ENCODE data around the gene PJVK.
"Not testable (repeated sequence)": the region's sequence is repeated elsewhere in the genome, so short reads cannot be mapped to it uniquely, and the experiment has no call there.

PJVK gene

DNA sequence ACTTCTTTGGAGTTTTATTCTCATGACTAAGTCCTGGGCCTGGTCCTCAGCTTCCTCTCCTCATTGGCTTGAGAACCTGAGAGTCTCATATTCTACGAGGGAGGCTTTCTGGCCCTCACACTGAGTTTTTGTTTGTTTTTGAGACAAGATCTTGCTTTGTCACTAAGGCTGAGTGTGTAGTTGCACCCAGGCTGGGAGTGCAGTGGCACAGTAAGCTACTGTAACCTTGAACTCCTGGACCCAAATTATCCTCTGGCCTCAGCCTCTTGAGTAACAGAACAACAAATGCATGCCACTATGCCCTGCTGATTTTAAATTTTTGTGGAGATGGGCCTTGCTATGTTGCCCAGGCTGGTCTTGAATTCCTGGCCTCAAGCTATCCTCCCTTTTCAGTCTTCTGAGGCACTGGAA lies 22.8 kb upstream of the PJVK start:
- H3K4me3 ChIP-seq (ENCODE audit: low read depth, low read length): no peak overlapping the region

DNA sequence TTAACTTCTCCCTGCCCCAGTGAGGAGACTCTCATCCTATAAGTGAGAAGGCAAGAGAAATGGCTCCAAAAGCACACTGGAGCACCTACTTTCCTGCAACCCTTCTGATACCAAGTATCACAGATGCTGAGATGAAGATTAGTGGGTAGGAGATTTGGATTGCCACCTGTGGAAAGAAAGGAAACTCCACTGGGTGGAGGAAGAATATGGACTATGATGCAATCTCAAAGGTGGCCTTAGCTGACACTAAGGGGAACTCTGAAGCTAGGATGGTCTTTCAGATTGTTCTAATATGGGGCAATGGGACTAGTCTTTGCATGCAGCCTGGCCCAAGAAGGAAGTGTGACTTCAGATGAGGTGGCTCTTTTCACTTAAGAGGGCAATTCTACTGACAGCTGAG lies 21.8 kb upstream of the PJVK start:
- no peak overlapping the region for H3K4me3 ChIP-seq (ENCODE audit: low read depth, low read length)

GRCh38 chr2:178436662-178437061 lies 14.5 kb upstream of the PJVK start:
- H3K4me3 ChIP-seq (ENCODE audit: low read depth, low read length): no peak overlapping the region

DNA sequence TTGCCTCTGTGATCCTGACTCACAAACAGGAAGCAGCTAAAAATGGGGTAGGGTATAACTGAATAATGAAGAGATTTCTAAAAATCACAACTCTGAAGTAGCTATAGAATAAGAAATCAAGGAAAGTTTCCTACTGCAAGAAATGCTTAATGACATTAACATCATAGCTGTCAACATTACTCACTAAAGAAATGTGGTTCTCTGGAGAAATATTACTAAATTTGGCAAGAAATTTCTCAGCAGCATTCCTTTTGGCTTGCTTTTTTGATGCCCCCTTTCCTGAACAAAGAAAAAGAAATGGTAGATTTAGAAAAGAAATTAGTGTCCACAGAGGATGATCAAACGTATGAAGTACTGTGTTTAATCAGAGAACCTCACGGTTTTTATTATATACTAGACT lies 9.8 kb upstream of the PJVK start:
- no peak overlapping the region for H3K4me3 ChIP-seq (ENCODE audit: low read depth, low read length)

GRCh38 chr2:178448968-178449661 lies 2.1 kb upstream of the PJVK start:
- H3K4me3 ChIP-seq (ENCODE audit: low read depth, low read length): no peak overlapping the region

GRCh38 chr2:178449700-178450523 lies 1.3 kb upstream of the PJVK start:
- peak overlapping the region; percentile 90 for H3K4me3 ChIP-seq (ENCODE audit: low read depth, low read length)

DNA sequence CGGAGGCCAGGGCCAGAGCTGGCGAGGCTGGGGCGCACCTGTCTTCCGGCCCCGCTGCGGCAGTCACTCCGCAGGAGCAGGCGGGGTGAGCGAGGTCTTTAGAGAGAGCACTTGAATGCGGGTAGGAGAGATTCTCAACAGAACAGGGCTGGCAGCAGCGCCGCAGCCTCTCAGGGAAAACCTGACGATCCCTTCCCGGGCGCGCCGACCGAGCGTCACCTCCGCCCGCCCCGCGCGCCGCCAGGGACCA lies 729 bp upstream of the PJVK start:
- peak overlapping the region; percentile 90 for H3K4me3 ChIP-seq (ENCODE audit: low read depth, low read length)

DNA sequence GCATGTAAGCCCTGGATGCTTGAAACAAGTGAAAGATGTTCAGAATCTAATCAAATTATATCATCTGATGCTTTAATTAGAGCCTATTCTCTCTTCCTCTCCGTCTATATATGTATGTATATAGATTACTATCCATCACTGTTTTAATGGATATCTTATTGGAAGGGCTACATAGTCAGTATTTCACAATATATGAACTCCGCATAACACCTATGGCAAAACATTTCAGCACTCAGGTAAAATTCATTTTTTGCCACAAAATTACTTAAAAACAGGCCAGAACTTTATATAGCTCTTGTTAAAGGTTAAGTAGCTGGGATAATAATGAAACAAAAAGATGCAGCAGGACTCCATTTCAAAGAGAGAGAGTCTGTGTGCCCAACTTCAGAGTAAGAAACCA lies 1.2 kb downstream of the PJVK start:
- H3K4me3 ChIP-seq (ENCODE audit: low read depth, low read length): no peak overlapping the region

DNA sequence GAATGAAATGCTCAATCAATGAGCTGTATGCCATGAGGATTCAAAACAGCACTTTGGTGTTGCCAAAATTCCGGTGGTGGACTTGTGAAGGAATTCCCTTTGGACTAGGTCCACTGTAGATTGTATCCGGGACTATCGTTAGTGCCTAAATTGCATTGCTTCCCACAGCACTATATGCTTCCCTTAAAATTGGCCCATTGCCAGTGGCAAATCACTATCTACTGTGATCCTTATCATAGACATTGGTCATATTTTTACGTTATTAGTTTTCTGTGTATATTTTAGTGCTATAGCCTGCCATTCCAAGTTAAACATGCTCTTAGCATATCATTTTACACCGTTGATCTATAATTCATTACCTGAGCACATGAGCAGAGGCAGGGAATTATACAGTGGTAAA lies 1.7 kb downstream of the PJVK start:
- no peak overlapping the region for H3K4me3 ChIP-seq (ENCODE audit: low read depth, low read length)

DNA sequence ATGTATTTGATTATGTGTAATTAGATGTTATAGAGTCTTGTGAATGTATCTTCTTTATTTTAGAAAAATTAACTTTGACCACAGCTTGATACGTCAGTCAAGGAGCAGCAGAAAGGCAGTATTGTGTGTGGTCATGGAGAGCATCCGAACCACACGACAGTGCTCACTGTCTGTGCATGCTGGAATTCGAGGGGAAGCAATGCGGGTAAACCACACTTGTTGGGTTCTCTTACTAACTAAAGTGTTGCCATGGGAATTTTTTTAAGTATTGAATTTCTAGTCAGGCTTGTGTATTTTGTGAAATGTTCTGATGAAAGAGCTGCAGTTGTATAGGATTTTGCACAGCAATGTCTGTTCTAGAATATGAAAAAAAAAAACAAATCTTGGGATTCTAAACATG lies 4.8 kb downstream of the PJVK start:
- H3K4me3 ChIP-seq (ENCODE audit: low read depth, low read length): no peak overlapping the region

- no peak overlapping the region for H3K4me3 ChIP-seq (ENCODE audit: low read depth, low read length)
Measured at GRCh38 chr2:178457390-178457886, 6.3 kb downstream of the PJVK start.

DNA sequence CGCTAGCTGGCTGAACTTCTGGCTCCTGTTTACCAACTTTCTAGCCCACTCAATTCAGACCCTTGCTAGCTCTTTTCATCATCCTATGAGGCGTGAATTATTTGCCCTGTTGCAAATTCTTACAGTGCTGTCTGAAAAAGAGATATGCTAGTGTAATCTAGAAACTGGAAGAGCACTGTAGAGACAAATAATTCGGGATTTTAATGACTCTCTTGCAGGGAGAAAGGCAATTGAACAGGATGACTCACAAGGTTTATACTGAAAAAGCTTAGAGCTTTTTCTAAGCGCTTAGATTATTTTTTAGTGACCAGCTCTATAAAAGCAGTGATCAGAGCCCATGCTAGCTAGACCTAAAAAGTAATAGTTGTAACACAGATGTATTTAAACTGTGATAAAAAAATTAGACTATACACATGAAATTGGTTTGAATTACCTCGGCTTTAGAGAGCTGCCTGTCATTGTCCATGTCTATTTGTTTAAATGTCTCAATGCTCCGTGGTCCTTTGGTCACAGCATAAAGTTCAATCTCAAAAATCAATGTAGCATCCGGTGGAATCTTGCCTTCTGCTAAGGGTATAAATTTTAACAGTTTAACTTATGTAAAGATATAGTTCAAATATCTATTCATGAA lies 18.2 kb downstream of the PJVK start:
- no peak overlapping the region for H3K4me3 ChIP-seq (ENCODE audit: low read depth, low read length)

GRCh38 chr2:178471313-178471712 lies 20.1 kb downstream of the PJVK start:
- not testable (repeated sequence) for H3K4me3 ChIP-seq (ENCODE audit: low read depth, low read length)

DNA sequence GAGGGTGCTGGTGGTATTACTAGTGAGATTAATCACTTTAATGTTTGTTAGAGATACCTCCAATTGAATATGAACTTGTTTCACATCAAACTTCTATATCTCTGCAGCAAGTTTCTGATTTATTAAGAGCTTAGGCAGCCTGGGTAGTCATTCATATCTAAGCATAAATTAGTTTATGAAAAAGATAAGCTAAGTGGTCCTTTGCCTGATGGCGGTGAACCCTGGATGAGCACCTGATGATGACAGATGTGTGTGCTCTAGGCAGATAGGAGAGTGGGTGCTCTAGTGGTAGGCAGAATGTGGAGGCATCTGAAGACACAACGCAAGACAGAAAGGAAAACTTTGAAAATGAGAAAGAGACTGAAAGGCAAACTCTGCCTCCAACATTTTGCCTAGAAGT lies 22.2 kb downstream of the PJVK start:
- no peak overlapping the region for H3K4me3 ChIP-seq (ENCODE audit: low read depth, low read length)

GRCh38 chr2:178473931-178474330 lies 22.8 kb downstream of the PJVK start:
- H3K4me3 ChIP-seq (ENCODE audit: low read depth, low read length): no peak overlapping the region

DNA sequence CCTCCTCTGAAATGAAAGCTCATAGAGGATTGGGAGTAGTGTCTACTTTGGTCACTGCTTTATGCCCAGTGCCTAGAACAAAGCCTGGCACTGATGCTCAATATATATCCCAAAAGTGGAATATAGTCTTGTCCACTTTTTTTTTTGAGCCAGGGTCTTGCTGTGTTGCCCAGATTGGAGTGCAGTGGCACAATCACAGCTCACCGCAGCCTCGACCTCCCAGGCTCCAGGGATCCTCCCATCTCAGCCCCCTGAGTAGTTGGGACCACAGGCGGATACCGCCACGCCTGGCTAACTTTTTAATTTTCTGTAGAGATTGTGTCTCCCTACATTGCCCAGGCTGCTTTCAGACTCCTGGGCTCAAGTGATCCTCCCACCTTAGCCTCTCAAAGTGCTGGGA lies 23.4 kb downstream of the PJVK start:
- no peak overlapping the region for H3K4me3 ChIP-seq (ENCODE audit: low read depth, low read length)

DNA sequence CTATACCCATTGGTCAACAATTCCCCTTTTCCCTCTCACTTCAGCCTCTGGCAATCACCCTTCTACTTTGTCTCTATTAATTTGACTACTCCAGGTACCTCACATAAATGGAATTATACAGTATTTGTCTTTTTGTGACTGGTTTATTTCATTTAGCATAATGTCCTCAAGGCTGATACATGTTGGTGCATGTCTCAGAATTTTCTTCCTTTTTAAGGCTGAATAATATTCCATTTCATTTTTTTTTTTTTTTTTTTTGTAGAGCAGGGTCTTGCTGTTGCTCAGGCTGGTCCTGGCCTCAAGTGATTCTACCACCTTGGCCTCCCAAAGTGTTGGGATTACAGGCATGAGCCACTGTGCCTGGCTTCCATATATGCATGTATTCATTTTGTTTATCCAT lies 25.3 kb downstream of the PJVK start:
- no peak overlapping the region for H3K4me3 ChIP-seq (ENCODE audit: low read depth, low read length)

DNA sequence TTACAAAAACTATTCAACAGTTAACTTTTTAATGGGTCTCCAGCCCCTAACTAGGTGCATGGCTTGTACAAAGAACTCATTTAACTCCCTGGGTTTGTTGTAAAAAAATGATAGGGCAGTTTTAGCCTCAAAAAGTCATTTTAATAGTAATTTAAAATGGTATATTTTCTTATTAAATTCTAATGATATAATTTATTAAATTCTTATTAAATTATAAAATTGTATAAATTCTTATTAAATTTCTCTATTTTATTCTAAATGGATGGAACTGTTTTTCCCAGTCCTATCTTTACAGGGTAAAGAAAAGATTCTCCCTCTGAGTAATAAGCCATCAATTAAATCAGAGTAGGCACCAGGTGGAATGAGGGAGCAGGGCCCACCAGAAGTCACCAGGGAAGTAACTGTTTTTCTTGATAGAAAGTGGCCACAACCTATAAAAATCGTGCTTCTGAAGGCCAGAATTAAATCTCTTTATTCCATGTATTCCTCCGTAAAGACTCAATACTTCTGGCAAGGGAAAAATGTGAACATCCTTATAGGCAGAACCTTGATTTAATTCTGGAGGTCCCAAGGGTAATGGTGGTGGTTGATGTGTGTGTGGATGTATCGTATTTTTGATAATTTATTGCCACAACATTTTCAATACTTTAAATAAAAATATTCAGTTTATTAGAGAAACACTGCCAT lies 26.4 kb downstream of the PJVK start:
- peak overlapping the region; percentile 83 for H3K4me3 ChIP-seq (ENCODE audit: low read depth, low read length)

DNA sequence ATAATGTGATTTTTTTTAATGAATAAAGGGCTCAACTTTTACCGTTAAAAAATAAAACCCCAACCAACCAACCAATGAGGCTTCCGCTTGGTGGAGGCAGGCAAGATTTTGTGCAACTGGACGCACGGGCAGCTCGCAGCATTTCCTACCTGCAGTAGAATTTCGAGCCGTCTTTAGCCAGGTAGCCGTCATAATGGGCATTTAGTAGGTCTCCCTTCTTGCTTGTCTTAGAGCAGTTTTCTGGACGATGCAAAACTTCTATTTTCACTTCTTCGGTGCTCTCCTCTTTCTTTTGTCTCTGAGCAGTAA lies 26.9 kb downstream of the PJVK start:
- H3K4me3 ChIP-seq (ENCODE audit: low read depth, low read length): peak overlapping the region; percentile 83

DNA sequence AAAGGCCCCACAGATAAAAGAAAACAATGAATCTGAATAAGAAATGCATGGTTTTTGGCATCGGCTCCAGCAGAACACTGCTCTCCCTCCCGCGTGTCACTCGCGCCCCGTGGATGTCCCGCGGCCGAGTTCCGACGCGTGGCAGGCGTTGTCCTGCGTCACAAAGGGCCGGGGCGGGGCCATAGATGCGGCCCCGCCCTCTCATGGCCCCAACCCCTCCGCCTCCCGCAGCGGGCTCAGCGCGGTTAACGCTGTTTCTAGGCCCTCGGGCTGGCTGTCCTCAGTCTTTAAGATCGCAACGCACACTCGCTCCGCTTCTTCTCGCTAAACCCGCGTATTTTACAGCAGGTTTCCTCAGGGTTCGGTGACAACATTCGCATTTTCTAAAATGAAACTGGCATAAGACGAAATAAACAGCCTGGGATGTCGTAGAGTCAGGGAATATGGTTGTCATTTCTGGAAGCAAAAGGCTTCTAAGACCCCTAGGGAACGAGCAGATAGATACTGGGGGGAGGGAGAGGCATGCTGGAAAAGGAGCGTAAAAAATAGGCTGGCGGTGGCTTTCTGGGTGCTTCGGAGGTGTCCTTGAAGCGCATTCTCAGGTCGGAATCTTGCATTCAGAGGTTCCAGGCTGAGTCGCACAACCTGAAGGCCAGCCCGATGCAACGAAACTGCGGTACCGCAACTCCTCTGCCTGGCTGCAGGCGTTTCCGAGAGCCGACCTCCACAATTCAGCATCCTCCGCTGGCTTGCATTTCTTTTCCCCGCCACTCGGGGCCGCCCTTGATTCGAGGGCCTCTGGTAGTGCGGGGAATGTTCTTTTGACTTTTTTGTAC lies 27.5 kb downstream of the PJVK start, which contains the start of gene FKBP7:
Gene FKBP7, minus strand, starts transcription at position 162 of the 836 bp plus-strand sequence. Its CDS starts 101 bp downstream, at position 61.
- H3K4me3 ChIP-seq (ENCODE audit: low read depth, low read length): peak within 1 kb of the TSS; percentile 83

- no peak overlapping the region for H3K4me3 ChIP-seq (ENCODE audit: low read depth, low read length)
Measured at GRCh38 chr2:178479275-178479616, 28.1 kb downstream of the PJVK start.
